ENCODE measurements around the gene GRK1. TPM values are rescaled to one million over a fixed set of nuclear protein-coding genes. Genes with fewer than 3 reads are reported as not detected.

GRK1 gene
- total and polyA plus RNA-seq, 2 of the 4 experiments (the other 2 are of a cell fraction) = not detected

DNA sequence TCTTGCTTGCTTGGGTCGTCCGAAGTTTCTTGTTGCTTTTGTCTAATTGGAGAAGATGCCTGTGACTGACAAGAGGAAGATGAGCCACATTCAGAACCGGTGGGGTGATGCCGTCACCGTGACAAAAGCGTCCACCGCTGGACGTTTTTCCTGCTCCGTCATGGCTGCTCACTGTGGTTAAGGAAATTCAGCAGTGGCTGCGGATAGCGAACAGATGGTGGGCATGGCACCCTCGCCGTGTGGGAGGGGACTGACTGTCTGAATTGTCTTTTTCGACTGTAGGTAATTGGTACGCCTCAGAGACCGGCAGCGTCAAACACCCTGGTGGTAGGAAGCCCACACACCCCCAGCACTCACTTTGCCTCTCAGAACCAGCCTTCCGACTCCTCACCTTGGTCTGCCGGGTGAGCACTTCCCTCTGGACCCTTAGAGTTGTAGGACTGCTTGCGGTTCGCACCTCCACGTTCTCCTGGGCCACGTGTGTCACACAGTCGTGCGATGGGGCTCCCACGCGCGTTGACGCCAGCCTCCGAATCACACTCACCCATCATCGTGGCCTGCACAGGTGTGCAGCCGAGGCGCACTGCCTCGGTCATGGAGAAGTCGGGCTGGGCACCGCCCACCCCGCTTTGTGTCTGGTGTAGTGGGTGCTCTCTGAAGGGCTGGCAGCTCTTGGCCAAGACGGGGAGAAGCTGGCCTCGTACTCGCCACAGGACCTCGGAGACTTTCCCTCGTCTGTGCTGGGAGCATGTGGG is 35.5 kb upstream of the GRK1 start:
- no peak overlapping the region for H3K23ac ChIP-seq (ENCODE audit: low read depth, low read length)
- intact Hi-C loops (cut with micrococcal nuclease) (no loop called here), dilution Hi-C loops (cut with HindIII; ENCODE audit: low sequenced_read_pairs, unreplicated experiment) (no loop called here), in situ Hi-C loops (cut with MboI; ENCODE audit: low sequenced_read_pairs) (no loop called here)
- H3K9me1 ChIP-seq (ENCODE audit: insufficient read depth, low read length) = peaks cover 15% of the 10 kb centered on the region
- H2AK9ac ChIP-seq (replicated peaks; ENCODE audit: low read depth, low read length, poor library complexity) = no peak overlapping the region
- no peak overlapping the region for H2BK15ac ChIP-seq (ENCODE audit: low read depth, low read length)
- no peak overlapping the region for H3K4me3 ChIP-seq (ENCODE audit: insufficient read depth, low read depth, low read length)
- no peak overlapping the region for H3K9ac ChIP-seq (ENCODE audit: low read depth, low read length)
- no peak overlapping the region for H2BK20ac ChIP-seq (ENCODE audit: low read depth, low read length)
- H3K18ac ChIP-seq (ENCODE audit: low read depth, low read length) = no peak overlapping the region
- DNase-seq (no peak), ATAC-seq (ENCODE audit: low read depth) (no peak)
- H2BK120ac ChIP-seq (ENCODE audit: low read depth, low read length) = no peak overlapping the region
- no peak overlapping the region for H3K4ac ChIP-seq (ENCODE audit: low read depth, low read length)
- H4K8ac ChIP-seq (ENCODE audit: low read depth in 2 of 2, low read length in 2 of 2) = no peak overlapping the region
- peaks cover 59% of the 10 kb centered on the region for H3K36me3 ChIP-seq (ENCODE audit: control insufficient read depth, insufficient read depth, low read length)
- H3K27me3 ChIP-seq (ENCODE audit: control insufficient read depth, insufficient read depth, low read length) = no peaks in the 10 kb centered on the region
- peaks cover 4% of the 10 kb centered on the region for H3K4me1 ChIP-seq (ENCODE audit: control insufficient read depth, insufficient read depth, low read length)
- H3K4me2 ChIP-seq (ENCODE audit: low read depth, low read length) = no peak overlapping the region
- no peak overlapping the region for H2AFZ ChIP-seq (replicated peaks; ENCODE audit: low read length, poor library complexity)
- H4K91ac ChIP-seq (ENCODE audit: insufficient read depth, low read depth, low read length) = no peak overlapping the region
- H2AK5ac ChIP-seq (ENCODE audit: low read depth, low read length) = no peak overlapping the region
- H3K27ac ChIP-seq (ENCODE audit: insufficient read depth, low read length) = no peak overlapping the region
- no TSS peak for BruUV-seq (replicated peaks)
- POLR2A ChIA-PET (ENCODE audit: unreplicated experiment) = no interaction called here
- CTCF ChIA-PET = interaction anchor here (0.7 kb wide), 1 partner anchor 15 kb away, joined by 3 read pairs; no protein-coding TSS in a partner anchor
- TF ChIP-seq, protein P1, sequence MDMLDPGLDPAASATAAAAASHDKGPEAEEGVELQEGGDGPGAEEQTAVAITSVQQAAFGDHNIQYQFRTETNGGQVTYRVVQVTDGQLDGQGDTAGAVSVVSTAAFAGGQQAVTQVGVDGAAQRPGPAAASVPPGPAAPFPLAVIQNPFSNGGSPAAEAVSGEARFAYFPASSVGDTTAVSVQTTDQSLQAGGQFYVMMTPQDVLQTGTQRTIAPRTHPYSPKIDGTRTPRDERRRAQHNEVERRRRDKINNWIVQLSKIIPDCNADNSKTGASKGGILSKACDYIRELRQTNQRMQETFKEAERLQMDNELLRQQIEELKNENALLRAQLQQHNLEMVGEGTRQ (IDR thresholded peaks at IDR 0.05; ENCODE audit: low read depth, low read length) = no peak
- no peak for TF ChIP-seq CEBPB (IDR thresholded peaks at IDR 0.05; ENCODE audit: low read depth, low read length)
- TF ChIP-seq, protein P2, sequence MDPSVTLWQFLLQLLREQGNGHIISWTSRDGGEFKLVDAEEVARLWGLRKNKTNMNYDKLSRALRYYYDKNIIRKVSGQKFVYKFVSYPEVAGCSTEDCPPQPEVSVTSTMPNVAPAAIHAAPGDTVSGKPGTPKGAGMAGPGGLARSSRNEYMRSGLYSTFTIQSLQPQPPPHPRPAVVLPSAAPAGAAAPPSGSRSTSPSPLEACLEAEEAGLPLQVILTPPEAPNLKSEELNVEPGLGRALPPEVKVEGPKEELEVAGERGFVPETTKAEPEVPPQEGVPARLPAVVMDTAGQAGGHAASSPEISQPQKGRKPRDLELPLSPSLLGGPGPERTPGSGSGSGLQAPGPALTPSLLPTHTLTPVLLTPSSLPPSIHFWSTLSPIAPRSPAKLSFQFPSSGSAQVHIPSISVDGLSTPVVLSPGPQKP (IDR thresholded peaks at IDR 0.05; ENCODE audit: borderline replicate concordance, low read depth, low read length) = no peak
- TF ChIP-seq FOS (IDR thresholded peaks at IDR 0.05; ENCODE audit: low read depth, low read length) = no peak
- no peak for TF ChIP-seq SMC3 (IDR thresholded peaks at IDR 0.05; ENCODE audit: low read depth, low read length)
- TF ChIP-seq BHLHE40 (IDR thresholded peaks at IDR 0.05; ENCODE audit: low read depth, low read length) = no peak
- no peak for TF ChIP-seq NFE2L2 (IDR thresholded peaks at IDR 0.05; ENCODE audit: low read depth, low read length)
- TF ChIP-seq RCOR1 (IDR thresholded peaks at IDR 0.05; ENCODE audit: insufficient replicate concordance, low read length) = no peak
- TF ChIP-seq POLR2A (IDR thresholded peaks at IDR 0.05; ENCODE audit: low read depth, low read length) = no peak
- TF ChIP-seq MAZ (IDR thresholded peaks at IDR 0.05; ENCODE audit: borderline replicate concordance, low read depth, low read length) = no peak
- TF ChIP-seq MXI1 (IDR thresholded peaks at IDR 0.05; ENCODE audit: borderline replicate concordance, low read depth, low read length) = no peak
- no peak for TF ChIP-seq RAD21 (IDR thresholded peaks at IDR 0.05; ENCODE audit: low read length)
- TF ChIP-seq, protein P3, sequence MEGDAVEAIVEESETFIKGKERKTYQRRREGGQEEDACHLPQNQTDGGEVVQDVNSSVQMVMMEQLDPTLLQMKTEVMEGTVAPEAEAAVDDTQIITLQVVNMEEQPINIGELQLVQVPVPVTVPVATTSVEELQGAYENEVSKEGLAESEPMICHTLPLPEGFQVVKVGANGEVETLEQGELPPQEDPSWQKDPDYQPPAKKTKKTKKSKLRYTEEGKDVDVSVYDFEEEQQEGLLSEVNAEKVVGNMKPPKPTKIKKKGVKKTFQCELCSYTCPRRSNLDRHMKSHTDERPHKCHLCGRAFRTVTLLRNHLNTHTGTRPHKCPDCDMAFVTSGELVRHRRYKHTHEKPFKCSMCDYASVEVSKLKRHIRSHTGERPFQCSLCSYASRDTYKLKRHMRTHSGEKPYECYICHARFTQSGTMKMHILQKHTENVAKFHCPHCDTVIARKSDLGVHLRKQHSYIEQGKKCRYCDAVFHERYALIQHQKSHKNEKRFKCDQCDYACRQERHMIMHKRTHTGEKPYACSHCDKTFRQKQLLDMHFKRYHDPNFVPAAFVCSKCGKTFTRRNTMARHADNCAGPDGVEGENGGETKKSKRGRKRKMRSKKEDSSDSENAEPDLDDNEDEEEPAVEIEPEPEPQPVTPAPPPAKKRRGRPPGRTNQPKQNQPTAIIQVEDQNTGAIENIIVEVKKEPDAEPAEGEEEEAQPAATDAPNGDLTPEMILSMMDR (conservative IDR thresholded peaks at IDR 0.05; ENCODE audit: low read depth, low read length) = no peak
- no peak for TF ChIP-seq CHD1 (IDR thresholded peaks at IDR 0.05; ENCODE audit: low read depth, low read length)
- no peak for TF ChIP-seq RFX5 (IDR thresholded peaks at IDR 0.05; ENCODE audit: low read depth, low read length)
- no peak for TF ChIP-seq MAFK (IDR thresholded peaks at IDR 0.05; ENCODE audit: low read depth, low read length)
- no peaks in the 10 kb centered on the region for H3K9me3 ChIP-seq (ENCODE audit: control insufficient read depth, insufficient read depth, low read length)
- H3K14ac ChIP-seq (replicated peaks; ENCODE audit: low read depth, low read length) = no peak overlapping the region
- WGBS, 2 experiments (ENCODE audit: extremely low coverage in 2 of 2, insufficient read length in 1 of 2) = 94% methylated on average over 15 of the region's 42 CpGs; no CpG with 5 or more reads in 1 of the 2 experiments
- no peak overlapping the region for H3K56ac ChIP-seq (ENCODE audit: extremely low read depth, insufficient read depth, low read length)
- H3K79me1 ChIP-seq (ENCODE audit: low read depth in 1 of 2, low read length in 2 of 2) = peaks cover 27 to 82% of the 10 kb centered on the region in 2 experiments
- H4K5ac ChIP-seq (ENCODE audit: low read depth, low read length) = no peak overlapping the region
- peaks cover 28% of the 10 kb centered on the region for H4K20me1 ChIP-seq (ENCODE audit: insufficient read depth, low read length)
- H2BK5ac ChIP-seq (ENCODE audit: low read depth, low read length, poor library complexity, severe bottlenecking) = no peak overlapping the region

Data from IMR-90 (cell line).